Germinal center (tissue), 1 donor: ENCODE measurements around the gene RALGAPB.

ENCODE experiments used
- DNase-seq: peaks from one replicate; pipeline ENCODE4 v3.0.0; 2012; ENCODE audit warnings: mixed read lengths, low spot score

RALGAPB gene

GRCh38 chr20:38547288-38548085, 74.8 kb downstream of the RALGAPB start:
- no peak for DNase-seq

- no peak for DNase-seq
Measured at GRCh38 chr20:38548356-38549083, 75.9 kb downstream of the RALGAPB start.

- peak; percentile 15 for DNase-seq
Measured at GRCh38 chr20:38550274-38550673, 77.6 kb downstream of the RALGAPB start.

GRCh38 chr20:38551056-38551626, 78.5 kb downstream of the RALGAPB start:
- no peak for DNase-seq

GRCh38 chr20:38554986-38555385, 82.3 kb downstream of the RALGAPB start:
- DNase-seq, result no peak

- no peak for DNase-seq
Measured at GRCh38 chr20:38555395-38555794, 82.8 kb downstream of the RALGAPB start.

GRCh38 chr20:38557174-38557573, 84.5 kb downstream of the RALGAPB start:
- no peak for DNase-seq

GRCh38 chr20:38558596-38559360, 86.1 kb downstream of the RALGAPB start:
- DNase-seq, result no peak

- DNase-seq, result no peak
Measured at GRCh38 chr20:38559764-38560163, 87.1 kb downstream of the RALGAPB start.

GRCh38 chr20:38563802-38564431, 91.3 kb downstream of the RALGAPB start:
- no peak for DNase-seq

GRCh38 chr20:38564680-38565079, 92.0 kb downstream of the RALGAPB start:
- DNase-seq, result no peak

GRCh38 chr20:38566036-38566598, 93.5 kb downstream of the RALGAPB start:
- DNase-seq, result no peak

GRCh38 chr20:38569747-38570525, 97.3 kb downstream of the RALGAPB start:
- no peak for DNase-seq

GRCh38 chr20:38573413-38573812, 100.8 kb downstream of the RALGAPB start:
- no peak for DNase-seq

GRCh38 chr20:38579219-38579910, 106.7 kb downstream of the RALGAPB start:
- DNase-seq, result no peak

- DNase-seq, result no peak
Measured at GRCh38 chr20:38579921-38580320, 107.3 kb downstream of the RALGAPB start.

- DNase-seq, result no peak
Measured at GRCh38 chr20:38581013-38581412, 108.4 kb downstream of the RALGAPB start, which contains the start of gene ADIG. TSS of gene ADIG (plus strand) at chr20:38581197. CDS start at chr20:38581251, 54 bp downstream.

- DNase-seq, result no peak
Measured at GRCh38 chr20:38581830-38582358, 109.3 kb downstream of the RALGAPB start.

GRCh38 chr20:38583306-38583705, 110.7 kb downstream of the RALGAPB start:
- DNase-seq, result no peak
